CD4-positive, alpha-beta T cell treated with Interleukin-6 at 100 ng/mL for 8 hours (primary cell): ENCODE results near the gene ASS1.
A peak's percentile ranks its signal among the peaks of the same experiment; 100 is the strongest.
"Not testable (repeated sequence)": the region's sequence is repeated elsewhere in the genome, so short reads cannot be mapped to it uniquely, and the experiment has no call there.

Source experiments
- DNase-seq: peaks from one replicate; pipeline ENCODE4 v3.0.0-alpha.2; 2020; ENCODE audit warnings: mixed read lengths, low spot score

ASS1 gene

DNA sequence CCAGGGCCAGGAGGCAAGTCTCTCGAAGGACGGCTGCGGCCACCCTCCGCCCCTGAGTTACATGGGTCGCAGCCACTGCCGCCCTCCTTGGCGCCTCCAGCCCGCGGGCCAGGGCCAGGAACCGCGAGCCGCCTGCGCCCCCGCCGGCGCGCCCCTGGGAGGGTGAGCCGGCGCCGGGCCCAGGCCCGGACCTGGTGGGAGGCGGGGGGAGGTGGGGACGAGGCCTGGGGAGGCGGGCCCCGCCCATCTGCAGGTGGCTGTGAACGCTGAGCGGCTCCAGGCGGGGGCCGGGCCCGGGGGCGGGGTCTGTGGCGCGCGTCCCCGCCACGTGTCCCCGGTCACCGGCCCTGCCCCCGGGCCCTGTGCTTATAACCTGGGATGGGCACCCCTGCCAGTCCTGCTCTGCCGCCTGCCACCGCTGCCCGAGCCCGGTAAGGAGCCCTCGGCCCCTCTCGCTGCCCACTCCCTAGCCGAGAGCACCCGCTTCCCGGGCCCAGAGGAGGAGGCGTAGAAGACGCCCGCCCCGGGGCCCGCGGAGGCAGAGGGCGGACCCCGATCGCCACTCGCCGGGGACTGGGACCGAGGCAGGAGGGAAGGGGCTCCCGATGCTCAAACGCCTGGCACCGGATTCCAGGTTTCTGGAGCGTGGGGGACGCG lies at the start of gene ASS1:
Gene ASS1 (plus strand): TSS at position 397 of the 657 bp plus-strand sequence. CDS start 7,268 bp downstream, outside the sequence.
- DNase-seq: peak; percentile 20

DNA sequence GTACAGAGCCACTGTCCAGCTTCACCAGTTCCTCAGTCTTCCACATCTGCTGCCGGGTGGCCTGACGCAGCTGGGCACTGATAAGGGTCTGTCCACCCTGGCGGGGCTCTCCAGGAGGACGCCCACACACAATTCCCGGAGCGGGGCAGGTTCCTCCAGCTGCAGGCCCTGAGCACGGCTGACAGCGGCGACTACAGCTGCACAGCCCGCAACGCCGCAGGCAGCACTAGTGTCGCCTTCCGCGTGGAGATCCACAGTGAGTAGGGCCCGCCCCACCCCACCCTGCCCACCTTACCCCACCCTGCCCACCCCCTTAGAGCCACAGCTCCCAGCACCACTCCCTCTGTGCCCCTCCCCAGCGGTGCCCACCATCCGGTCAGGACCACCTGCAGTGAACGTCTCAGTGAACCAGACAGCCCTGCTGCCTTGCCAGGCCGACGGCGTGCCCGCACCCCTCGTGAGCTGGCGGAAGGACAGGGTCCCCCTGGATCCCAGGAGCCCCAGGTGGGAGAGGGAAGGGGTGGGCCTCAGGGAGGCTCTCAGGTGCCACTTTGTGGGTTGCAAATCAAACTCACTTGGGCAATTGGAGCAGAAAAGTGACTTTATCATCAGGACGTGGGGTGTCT lies 48.8 kb upstream of the ASS1 start:
- DNase-seq: no peak

DNA sequence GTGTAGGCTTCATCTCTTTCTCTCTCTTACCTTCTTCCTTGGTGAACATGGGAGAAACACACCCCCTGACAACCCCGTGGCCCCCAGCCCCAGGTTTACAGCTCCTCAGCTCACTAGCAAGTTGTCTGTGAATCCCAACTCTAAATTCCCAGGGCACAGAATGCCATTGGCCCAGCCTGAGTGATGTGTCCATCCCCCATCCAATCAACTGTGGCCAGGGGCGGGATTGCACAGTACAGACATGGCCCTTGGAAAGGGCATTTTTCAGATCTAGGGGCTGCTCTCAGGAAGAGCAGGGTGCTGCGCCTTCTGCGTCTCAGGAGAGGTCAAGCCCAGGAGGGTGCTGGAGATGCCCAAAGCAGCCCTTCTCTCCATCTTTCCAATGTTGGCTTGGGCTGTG lies 48.2 kb upstream of the ASS1 start:
- no peak for DNase-seq

DNA sequence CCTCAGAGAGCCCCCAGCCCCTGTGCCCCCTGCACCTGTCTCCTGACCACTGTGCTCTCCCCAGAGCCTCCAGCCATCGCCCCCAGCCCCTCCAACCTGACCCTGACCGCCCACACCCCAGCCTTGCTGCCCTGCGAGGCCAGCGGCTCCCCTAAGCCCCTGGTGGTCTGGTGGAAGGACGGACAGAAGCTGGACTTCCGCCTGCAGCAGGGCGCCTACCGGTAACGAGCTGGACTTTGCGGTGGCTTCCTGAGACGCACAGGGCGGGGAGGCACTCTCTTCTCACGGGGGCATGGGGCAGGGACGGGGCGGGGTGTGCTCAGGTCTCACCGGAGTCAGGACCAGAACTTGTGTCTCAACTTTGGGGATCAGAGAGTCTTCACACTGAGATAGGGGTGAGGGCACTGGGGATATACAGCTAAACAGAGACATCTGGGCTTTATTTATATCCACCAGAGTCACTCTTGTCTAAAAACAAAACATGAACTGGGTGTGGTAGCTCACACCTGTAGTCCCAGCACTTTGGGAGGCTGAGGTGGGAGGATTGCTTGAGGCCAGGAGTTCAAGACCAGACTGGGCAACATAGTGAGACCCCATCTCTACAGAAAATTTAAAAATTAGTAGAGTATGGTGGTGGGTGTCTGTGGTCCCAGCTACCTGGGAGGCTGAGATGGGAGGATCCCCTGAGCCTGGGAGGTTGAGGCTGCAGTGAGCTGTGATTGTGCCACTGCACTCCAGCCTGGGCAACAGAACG lies 46.1 kb upstream of the ASS1 start:
- DNase-seq: no peak

DNA sequence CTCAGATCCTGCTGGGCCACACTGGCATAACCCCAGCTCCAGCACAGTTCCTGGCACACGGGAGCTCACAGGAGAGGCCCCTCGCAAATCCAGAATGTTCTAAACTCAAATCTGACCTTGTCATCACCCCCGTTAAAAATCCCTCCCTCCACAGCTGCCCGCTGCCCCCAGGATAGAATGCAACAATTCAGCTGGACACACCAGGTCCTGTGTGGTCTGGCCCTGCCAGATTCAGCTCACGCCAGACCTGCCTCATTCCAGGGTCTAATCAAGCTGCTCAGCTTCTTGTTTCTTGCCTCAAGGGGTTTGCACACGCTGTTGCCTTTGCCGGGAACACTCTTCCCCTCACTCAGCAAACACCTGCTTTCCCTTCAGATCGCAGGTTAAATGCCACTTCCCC lies 45.0 kb upstream of the ASS1 start:
- no peak for DNase-seq

DNA sequence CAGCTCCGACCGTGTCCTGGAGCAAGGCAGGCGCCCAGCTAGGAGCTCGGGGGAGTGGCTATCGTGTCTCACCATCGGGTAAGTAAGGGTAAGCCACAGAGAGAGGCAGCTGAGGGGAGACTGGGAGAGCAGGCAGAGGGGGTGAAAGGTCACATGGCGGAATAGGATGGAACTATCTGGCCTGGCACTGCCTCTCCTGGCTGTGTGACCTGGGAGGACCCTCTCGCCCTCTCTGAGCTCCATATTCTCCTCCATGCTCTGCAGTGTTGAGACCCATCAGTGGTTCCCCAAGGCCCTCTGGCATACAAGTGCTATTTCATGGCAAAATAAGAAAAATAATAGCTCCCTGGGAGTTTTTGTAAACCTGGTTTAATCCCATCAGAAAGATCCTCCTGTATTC lies 43.9 kb upstream of the ASS1 start:
- DNase-seq: no peak

DNA sequence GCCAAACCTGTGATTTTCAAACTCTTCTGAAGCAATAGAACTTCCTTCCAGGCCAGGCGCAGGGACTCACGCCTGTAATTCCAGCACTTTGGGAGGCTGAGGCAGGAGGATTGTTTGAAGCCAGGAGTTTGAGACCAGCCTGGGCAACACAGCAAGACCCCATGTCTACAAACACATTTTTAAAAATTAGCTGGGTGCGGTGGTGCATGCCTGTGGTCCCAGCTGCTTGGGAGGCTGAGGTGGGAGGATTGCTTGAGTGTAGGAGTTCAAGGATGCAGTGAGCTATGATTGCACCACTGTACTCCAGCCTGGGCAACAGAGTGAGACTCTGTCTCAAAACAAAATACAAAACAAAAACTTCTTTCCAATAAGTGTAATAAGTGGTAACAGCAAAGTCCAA lies 43.0 kb upstream of the ASS1 start:
- not testable (repeated sequence) for DNase-seq

DNA sequence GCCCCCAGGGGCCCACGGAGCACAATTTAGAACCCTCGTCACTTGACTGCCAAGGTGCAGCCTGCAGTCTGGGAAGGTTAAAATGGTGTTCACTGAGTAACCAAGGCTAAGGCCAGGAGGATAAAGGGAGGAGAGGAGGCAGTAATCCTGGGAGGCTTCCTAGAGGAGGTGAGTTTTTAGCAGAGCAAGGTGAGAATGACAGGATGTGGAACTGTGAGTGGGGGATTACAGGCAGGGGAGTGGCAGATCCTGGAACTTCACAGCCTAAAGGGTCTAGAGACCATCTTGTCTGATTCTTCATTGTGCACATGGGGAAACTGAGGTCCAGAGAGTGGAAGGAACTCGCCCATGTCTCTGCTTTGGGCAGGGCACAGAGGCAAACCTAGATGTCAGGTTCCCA lies 42.5 kb upstream of the ASS1 start:
- no peak for DNase-seq

DNA sequence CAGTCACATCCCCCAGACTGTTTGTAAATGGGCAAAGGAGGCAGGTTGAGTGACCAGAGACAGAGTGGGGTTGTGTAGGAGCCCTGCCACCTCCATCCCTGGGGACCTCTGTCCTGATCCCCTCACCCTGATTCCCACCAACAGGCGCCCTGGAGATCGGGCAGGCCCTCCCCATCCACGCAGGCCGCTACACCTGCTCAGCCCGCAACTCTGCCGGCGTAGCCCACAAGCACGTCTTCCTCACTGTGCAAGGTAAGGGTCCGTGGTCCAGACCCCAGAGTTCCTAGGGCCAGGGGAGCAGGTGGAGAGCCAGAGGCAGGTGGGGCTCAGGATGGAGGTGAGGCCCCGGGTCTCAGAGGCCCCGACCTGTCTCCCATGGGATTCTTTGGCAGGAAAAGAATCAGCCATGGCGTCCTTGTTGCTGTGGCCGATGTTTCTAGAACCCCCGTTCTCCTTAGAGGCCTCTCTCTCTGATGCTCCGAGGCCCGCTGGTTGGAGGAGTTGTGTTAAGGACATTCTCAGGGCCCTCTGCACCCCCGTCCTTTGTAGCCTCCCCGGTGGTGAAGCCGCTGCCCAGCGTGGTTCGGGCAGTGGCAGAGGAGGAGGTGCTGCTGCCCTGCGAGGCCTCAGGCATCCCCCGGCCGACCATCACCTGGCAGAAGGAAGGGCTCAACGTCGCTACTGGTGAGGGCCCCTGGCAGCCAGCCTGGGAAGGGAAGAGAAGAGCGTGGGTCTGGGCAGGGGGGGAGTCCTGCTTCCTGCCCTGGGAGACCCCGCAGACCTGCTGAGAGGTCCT lies 41.9 kb upstream of the ASS1 start:
- no peak for DNase-seq

DNA sequence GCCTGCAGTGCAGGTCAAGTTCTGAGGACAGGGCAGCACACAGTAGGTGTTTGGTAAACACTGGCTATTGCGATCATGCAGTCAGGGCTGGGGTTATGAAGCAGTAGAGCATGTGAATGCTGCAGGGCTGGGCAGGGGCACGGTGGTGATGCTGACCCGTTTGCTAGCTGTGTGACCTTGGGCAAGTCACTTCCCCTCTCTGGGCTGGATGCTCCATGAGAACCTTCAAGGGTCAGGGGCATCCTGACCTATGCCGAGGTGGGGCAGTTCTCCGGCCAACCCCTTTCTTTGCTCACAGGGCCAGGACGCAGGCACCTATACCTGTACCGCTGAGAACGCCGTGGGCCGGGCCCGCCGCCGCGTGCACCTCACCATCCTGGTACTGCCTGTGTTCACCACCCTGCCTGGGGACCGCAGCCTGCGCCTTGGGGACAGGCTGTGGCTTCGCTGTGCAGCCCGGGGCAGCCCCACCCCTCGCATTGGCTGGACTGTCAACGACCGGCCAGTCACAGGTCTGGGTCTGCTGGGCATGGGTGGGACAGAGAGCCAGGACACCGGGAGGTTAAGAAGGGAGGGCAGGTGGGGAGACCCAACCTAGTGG lies 39.0 kb upstream of the ASS1 start:
- no peak for DNase-seq

DNA sequence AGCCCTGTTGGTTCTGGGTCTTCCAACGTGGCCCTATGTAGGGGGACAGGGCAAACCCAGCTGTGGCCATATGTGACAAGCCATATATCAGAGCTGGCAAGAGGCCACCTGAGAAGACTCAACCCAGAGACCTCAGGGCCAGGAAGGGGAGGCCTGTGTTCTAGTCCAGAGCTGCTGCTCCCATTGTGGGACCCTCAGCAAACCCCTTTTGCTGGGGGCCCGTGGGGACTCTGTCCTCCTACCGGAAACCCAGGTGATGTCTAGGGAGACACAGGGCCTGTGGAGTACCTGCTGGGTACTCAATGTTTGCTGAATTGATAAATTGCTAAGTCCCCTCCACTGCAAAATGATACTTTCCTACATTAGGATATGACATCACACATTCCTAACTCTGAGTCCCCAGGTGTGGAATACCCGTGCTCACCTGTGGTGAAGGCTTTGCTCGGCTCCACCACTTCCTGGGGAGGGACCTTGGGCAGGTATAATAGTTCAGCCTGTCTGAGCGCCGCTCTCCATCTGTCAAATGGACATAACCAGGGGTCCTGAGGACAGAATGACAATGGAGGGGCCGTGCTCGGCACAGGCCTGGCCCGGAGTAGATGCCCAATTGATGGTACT lies 38.4 kb upstream of the ASS1 start:
- DNase-seq: no peak

DNA sequence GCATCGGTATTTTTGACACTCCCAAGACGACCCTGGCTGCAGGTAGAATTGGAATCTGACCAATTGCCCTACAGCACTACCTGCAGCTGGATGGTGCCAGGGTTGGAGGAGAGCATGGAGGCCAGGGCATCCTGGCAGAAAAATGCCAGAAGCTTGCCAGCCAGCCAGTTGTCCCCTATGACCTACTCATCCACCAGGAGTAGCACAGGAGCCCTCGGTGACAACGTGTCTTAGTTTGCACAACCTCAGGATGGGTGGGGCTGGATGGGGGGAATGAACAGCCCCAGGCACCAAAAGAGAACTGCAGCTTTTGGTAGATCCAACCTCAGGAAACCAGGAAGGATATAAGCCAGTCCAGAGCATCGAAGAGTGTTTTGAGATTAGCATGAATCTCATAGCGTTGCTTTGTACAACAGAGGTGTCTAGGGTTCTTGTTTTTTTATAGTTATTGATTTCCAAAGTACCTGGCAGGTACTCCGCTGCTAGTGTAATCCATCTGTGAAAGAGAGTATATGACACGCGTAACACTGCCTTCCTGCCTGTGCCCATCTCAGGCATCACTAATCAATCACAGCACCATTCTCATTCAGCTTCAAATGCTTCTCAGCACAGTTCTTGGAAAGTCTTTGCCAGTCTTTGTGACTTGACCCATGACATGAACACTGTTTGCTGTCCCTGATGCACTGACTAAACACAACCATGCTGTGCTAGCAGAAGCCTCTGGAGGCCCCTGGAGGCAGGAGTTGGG lies 36.7 kb upstream of the ASS1 start:
- no peak for DNase-seq

DNA sequence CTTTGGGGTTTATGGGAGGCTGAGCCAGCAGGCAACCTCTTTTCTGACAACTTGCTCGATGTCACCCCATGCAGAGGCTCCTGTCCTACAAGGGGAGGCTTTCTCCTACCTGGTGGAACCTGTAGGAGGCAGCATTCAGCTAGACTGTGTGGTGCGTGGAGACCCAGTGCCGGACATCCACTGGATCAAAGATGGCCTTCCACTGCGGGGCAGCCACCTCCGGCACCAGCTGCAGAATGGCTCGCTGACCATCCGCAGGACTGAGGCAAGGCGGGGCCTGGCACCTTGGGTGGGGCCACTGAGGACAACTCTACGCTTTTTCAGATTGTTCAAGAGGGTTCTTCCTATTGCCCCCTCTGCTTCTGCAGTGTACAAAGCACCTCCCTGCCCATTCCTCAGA lies 36.1 kb upstream of the ASS1 start:
- no peak for DNase-seq

DNA sequence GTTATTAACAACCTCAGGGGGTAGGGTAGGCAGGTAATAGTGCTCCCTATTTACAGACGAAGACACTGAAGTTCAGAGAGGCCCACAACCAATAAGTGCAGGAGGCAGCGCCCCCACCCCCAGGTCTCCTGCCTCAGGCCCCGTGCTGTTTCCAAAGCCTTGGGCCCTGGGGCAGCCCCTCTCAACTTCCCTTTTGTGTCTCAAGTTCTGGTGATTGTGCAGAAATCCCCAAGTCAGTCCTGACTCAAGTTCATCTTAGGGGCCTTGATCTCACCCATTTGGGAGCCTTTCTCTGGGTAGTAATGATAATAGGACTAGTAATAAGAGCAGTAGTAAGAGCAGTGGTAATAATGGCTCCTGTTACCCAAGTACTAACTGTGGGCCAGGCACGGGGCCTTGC lies 35.5 kb upstream of the ASS1 start:
- DNase-seq: no peak

DNA sequence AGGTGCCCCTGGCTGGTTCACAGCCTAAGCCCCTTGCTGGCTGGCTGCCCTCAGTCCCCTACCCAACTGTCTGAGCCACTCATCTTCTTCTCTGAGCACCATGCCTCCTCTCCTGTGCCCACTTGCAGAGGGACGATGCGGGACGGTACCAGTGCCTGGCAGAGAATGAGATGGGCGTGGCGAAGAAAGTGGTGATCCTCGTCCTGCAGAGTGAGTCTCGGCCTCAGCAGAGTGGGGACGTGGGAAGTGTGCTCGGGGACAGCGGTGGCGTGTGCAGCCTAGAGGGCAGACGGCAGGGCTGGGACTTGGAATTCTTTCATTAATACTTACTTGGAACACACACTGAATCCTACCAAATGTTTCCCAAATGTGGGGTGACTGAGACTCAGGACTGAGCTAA lies 34.3 kb upstream of the ASS1 start:
- DNase-seq: no peak

DNA sequence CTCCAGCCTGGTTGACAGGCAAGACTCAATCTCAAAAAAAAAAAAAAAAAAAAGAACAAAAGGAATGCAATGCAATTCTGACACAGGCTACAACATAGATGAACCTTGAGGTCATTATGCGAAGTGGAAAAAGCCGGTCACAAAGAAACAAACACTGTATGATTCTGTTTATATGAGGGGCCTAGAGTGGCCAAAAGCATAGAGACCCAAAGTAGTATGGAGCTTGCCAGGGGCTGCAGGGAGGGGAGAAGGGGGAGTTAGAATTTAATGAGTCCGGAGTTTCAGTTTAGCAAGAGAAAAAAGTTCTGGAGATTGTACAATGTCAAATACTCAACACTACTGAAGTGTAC lies 33.2 kb upstream of the ASS1 start:
- DNase-seq: no peak

DNA sequence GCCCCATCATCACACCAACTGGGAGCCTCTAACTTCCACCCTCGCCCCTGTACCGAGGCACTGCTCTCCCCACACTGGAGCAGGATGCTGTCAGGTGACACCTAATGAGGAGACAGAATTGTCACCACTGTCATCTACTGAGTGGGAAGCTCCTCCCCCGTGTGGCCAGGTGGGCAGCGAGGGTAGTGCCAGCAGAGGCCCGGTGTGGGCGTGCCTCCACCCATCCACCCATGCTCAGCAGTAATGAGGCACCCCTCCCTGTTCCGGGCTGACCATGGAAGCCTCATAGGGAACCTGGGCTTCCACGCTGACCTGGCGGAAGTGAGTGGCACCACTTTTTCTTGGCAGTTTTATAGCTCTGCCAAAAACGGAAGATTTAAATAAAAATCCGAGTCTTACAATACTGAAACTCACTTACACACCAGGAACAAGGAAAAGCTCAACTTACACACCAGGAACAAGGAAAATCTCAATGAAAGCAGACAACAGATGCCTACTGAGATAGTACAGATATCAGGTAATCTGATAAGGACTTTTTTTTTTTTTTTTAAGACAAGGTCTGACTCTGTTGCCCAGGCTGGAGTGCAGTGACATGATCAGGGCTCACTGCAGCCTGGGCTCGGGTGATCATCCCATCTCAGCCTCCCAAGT lies 30.6 kb upstream of the ASS1 start:
- DNase-seq: no peak

DNA sequence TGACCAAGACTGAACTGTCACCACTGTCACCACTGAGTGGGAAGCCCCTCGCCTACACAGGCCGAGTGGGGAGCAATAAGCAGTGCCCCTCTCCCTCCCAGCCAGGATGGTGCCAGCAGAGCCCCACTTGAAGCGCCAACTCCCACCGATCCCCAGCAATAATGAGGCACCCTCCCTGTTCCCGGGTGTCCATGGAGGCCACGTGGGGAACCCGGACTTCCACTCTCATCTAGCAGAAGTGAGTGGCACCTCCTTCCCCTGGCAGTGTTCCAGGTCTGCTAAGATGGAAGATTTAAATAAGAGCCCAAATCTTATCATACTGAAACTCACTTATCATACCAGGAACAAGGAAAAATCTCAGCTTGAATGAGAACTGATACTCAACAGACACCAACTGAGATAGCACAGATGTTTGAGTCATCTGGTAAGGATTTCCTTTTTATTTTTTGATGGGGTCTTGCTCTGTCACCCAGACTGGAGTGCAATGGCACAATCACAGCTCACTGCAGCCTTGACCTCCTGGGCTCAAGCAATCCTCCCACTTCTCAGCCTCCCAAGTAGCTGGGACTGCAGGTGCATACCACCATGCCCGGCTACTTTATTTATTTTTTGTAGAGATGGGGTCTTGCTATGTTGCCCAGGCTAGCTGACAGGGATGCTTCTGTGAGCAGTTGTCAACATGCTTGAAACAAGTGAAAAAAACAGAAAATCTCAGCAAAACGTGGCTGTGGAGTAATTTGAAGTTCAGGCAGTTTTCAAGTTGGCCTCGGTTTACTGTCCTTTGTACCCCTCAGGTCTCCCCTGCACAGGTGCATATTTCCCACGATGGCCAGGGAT lies 29.6 kb upstream of the ASS1 start:
- no peak for DNase-seq

DNA sequence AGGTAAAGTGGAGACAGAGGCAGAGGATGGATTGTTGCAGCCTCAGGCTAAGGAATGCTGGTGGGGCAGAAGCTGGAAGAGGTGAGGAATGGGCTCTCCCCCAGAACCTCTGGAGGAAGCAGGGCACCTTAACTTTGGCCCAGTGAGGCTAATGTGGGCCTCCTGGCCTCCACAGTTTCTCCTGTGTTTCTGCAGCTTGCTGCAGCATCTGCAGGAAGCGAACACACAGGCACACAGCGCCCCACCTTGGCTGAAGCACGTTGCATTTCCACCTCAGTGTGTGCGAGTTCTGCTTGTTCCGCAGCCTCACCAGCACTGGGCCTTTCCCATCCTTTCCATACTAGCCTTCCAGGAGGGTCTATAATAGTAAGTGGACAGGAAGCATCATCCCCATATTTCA lies 27.2 kb upstream of the ASS1 start:
- DNase-seq: no peak

DNA sequence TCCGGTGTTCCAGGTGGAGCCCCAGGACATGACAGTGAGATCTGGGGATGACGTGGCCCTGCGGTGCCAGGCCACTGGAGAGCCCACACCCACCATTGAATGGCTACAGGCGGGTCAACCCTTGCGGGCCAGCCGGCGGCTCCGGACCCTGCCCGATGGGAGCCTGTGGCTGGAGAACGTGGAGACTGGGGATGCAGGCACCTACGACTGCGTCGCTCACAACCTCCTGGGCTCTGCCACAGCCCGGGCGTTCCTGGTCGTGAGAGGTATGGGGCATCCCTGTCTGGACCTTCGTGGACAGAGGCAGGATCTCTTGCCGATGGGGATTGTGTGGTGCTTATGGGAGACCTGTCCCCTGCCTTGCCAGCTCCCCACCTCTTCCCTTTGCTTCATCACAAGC lies 26.0 kb upstream of the ASS1 start:
- DNase-seq: no peak
